DMS114 treated with DMSO at 0.1 percent for 48 hours (cell line): Measurements from ENCODE around the gene B3GALT6.

Experiments
- DNase-seq: peaks from one replicate; lab custom pipeline; 2025; ENCODE audit not compliant: unreplicated experiment; lab: John Stamatoyannopoulos, UW

B3GALT6 gene

DNA sequence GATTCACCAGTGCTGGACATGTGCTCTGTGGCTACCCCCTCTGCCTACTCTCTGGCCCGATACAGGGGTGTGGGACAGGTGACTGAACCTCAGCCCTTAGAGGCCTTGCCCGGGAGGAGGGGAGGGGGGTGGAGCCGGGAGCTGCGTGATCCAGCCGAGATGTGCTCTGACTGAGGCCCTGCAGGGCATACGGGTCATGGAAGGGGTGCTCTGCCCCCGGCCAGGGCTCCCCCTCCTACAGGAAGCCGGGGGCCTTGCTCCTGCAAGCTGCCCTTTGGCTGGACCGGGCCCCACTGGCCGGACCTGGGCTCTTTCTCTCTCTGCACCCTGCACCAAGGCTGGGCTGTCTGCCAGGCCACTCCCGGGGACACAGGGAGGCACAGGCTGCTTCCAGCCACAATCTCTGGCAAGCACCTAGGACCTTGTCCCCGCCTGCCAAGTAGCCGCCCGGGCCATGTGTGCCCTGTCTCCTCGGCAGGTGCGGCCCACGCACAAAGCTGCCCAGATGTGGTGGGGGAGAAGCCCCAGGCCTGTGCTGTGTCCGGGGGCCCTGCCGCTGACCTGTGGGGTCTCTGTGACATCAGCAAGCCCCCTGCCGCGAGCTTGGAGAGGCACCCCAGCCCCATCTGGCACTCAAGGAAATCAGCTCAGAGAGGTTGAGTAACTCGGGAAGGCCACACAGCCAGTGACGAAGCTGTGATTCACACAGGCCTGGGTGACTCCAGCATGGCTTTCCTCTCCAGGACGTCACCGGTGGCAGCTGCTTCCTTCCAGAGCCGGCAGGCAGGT is 49.7 kb downstream of the B3GALT6 start:
- no peak for DNase-seq

DNA sequence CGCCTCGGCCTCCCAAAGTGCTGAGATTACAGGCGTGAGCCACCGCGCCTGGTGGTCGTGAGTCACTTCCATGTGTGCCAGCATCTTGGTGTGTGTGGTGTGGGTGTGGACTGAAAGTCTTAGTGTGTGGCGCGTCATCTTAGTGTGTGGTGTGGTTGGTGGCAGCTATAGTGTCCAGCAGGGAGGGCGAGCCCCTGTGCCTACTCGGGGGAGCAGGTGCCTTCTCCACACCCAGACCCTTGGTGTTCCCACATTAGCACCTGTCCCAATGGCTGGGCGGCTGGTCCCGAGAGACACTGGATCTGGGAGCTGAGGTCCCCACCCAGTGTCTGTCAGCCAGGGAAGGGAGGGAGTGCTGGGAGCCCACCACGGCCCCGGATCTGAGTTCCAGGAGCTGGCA is 51.0 kb downstream of the B3GALT6 start:
- DNase-seq, result no peak

DNA sequence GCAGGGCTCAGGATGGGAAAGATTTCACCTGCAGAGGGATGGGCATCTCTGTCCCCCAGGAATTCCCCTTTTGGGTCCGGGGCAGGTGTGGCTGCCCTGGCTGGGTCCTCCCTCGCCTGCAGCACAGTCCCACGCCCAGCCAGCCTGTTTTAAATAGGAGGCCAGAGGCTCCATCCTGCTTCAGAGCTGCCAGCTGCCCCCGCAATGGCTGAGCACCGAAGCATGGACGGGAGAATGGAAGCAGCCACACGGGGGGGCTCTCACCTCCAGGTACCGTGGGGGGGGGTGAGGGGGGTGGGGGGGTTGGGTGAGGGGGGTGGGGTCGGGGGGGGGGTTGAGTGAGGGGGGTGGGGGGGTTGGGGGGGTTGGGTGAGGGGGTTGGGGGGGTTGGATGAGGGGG is 51.8 kb downstream of the B3GALT6 start:
- DNase-seq, result no peak
